Measurements from ENCODE around the gene HOXB3.

Gene HOXB3

GRCh38 chr17:48551214-48551555, 38.9 kb downstream of the HOXB3 start:
- Histone ChIP-seq H3K36me3 (ENCODE audit: control insufficient read depth in 2 of 2, insufficient read depth in 1 of 2, low read length in 2 of 2) (peaks cover 15 to 51% of the 10 kb centered on the region in 2 experiments), H3K9me3 (ENCODE audit: control insufficient read depth, insufficient read depth, low read depth, low read length) (no peaks in the 10 kb centered on the region), H3K4me1 (ENCODE audit: control insufficient read depth, insufficient read depth, low read length) (peaks cover 54% of the 10 kb centered on the region), H3K27ac (ENCODE audit: extremely low read depth, low read depth, low read length) (no peak overlapping the region), H3K4me3 (ENCODE audit: low read depth, low read length) (no peak overlapping the region)
- ChIA-PET POLR2A (no interaction called here), CTCF (interaction anchor here (0.5 to 0.6 kb wide), 4 partner anchors 11 to 37 kb away, joined by 3 read pairs; no protein-coding TSS in a partner anchor)
- no peak for TF ChIP-seq ZNF140 (tag by site-specific recombination; IDR thresholded peaks at IDR 0.05)
- TF ChIP-seq ZNF777 (tag by site-specific recombination; IDR thresholded peaks at IDR 0.05; ENCODE audit: borderline replicate concordance), result no peak
- no peak for TF ChIP-seq ZNF76 (tag by site-specific recombination; IDR thresholded peaks at IDR 0.05; ENCODE audit: borderline replicate concordance, low read depth)
- TF ChIP-seq PATZ1 (tag by site-specific recombination; IDR thresholded peaks at IDR 0.05), result no peak
- no peak for TF ChIP-seq OVOL3 (tag by site-specific recombination; IDR thresholded peaks at IDR 0.05)
- no peak for TF ChIP-seq INSM2 (tag by site-specific recombination; IDR thresholded peaks at IDR 0.05)
- no peak for TF ChIP-seq ZNF747 (tag by site-specific recombination; IDR thresholded peaks at IDR 0.05)
- no peak for TF ChIP-seq REPIN1 (tag by site-specific recombination; IDR thresholded peaks at IDR 0.05; ENCODE audit: low read depth)
- TF ChIP-seq ZXDB (tag by site-specific recombination; IDR thresholded peaks at IDR 0.05), result no peak
- TF ChIP-seq ZNF155 (tag by site-specific recombination; IDR thresholded peaks at IDR 0.05), result no peak
- TF ChIP-seq ZNF426 (tag by site-specific recombination; IDR thresholded peaks at IDR 0.05), result no peak
- no peak for TF ChIP-seq ZNF571 (tag by site-specific recombination; IDR thresholded peaks at IDR 0.05)
- no peak for TF ChIP-seq ZFP69B (tag by site-specific recombination; IDR thresholded peaks at IDR 0.05)
- TF ChIP-seq ZBTB6 (tag by site-specific recombination; IDR thresholded peaks at IDR 0.05), result no peak
- no peak for TF ChIP-seq ZNF514 (tag by site-specific recombination; IDR thresholded peaks at IDR 0.05)
- TF ChIP-seq ZNF585B (tag by site-specific recombination; IDR thresholded peaks at IDR 0.05), result no peak
- TF ChIP-seq ZNF433 (tag by site-specific recombination; IDR thresholded peaks at IDR 0.05; ENCODE audit: low read depth), result no peak

GRCh38 chr17:48550502-48551213, 39.4 kb downstream of the HOXB3 start:
- peaks cover 15 to 51% of the 10 kb centered on the region in 2 experiments for H3K36me3 ChIP-seq (ENCODE audit: control insufficient read depth in 2 of 2, insufficient read depth in 1 of 2, low read length in 2 of 2)
- CTCF ChIA-PET, result interaction anchor here (0.6 kb wide), 1 partner anchor 12 kb away, joined by 3 read pairs; no protein-coding TSS in a partner anchor
- H3K27ac ChIP-seq (ENCODE audit: extremely low read depth, low read depth, low read length), result peak overlapping the region; percentile 100; the same call in 1 of the 2 replicates
- POLR2A ChIA-PET, result no interaction called here
- no peak overlapping the region for H3K4me3 ChIP-seq (ENCODE audit: low read depth, low read length)
- H3K4me1 ChIP-seq (ENCODE audit: control insufficient read depth, insufficient read depth, low read length), result peaks cover 55% of the 10 kb centered on the region
- H3K9me3 ChIP-seq (ENCODE audit: control insufficient read depth, insufficient read depth, low read depth, low read length), result no peaks in the 10 kb centered on the region
- TF ChIP-seq ATF2 (tag by site-specific recombination; IDR thresholded peaks at IDR 0.05; ENCODE audit: low read depth), result no peak
- TF ChIP-seq KLF9 (tag by site-specific recombination; IDR thresholded peaks at IDR 0.05; ENCODE audit: low read depth), result no peak
- TF ChIP-seq TSHZ1 (tag by site-specific recombination; IDR thresholded peaks at IDR 0.05; ENCODE audit: borderline replicate concordance), result no peak
- no peak for TF ChIP-seq WT1 (tag by site-specific recombination; IDR thresholded peaks at IDR 0.05)
- TF ChIP-seq ZFHX2 (tag by site-specific recombination; conservative IDR thresholded peaks at IDR 0.05), result peak; percentile 89
- no peak for TF ChIP-seq ZNF2 (tag by site-specific recombination; IDR thresholded peaks at IDR 0.05)
- TF ChIP-seq SETDB1 (IDR thresholded peaks at IDR 0.05; ENCODE audit: insufficient read length, low read length), result no peak

Measured in HEK293 (cell line).